Measurements from ENCODE around the gene PKD2. TPM values are rescaled to one million over a fixed set of nuclear protein-coding genes. Genes with fewer than 3 reads are reported as not detected.

PKD2 gene
- total and polyA plus RNA-seq, 2 of the 13 experiments (the other 11 are each of a cell fraction or from before 2014, with no cell fraction given), result 5.6 to 9.1 TPM

DNA sequence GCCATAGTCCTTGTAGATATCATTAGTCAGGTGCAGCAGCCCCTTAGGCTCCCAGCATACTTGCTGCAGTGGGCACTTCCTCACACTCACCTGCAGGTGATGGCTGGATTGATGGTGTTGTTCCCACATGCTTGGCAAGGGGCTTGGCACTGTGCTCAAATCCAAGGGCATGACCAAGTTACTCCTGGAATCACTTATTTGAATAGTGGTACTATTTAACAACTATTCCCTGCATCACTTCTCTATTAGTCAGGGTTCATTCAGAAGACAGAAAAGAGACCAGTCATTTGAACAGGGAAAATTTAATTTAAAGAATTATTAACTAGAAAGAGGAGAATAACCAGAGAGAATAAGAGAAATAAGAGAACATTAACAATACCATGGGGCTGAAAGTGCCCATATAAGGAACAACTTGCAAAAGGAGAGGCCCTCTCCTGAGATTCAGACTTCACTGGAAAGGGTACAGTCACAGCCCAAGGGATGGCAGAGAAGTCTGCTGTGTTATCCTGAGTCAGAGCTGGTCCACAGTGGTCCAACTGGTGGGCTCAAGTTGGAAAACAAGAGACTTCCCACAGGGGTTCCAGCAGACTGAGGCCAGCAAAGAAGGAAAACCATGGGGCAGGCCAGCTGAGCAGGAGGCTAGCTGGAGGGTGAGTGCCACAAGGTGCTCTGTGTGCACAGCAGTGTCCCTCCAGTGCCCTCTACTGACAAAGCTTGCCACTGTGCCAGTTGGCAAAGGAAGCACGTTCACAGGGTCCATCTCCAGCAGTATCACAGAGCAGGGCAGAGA, 22.1 kb upstream of the PKD2 start (continued):
- TF ChIP-seq, protein P1, sequence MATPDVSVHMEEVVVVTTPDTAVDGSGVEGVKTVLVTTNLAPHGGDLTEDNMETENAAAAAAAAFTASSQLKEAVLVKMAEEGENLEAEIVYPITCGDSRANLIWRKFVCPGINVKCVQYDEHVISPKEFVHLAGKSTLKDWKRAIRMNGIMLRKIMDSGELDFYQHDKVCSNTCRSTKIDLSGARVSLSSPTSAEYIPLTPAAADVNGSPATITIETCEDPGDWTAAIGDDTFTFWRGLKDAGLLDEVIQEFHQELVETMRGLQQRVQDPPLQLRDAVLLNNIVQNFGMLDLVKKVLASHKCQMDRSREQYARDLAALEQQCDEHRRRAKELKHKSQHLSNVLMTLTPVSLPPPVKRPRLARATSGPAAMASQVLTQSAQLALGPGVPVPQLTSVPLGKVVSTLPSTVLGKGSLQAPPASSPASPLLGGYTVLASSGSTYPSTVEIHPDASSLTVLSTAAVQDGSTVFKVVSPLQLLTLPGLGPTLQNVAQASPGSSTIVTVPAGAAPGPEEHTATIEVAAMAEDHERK (CRISPR knock-in tag; IDR thresholded peaks at IDR 0.05; ENCODE audit: low read depth), result no peak
- TF ChIP-seq MATR3 (CRISPR knock-in tag; IDR thresholded peaks at IDR 0.05) (no peak), NRL (CRISPR knock-in tag; IDR thresholded peaks at IDR 0.05; ENCODE audit: borderline replicate concordance) (peak; percentile 82; the same call in 1 of the 2 replicates), MEF2D (CRISPR knock-in tag; IDR thresholded peaks at IDR 0.05) (no peak), TOE1 (CRISPR knock-in tag; IDR thresholded peaks at IDR 0.05) (no peak), ARID2 (CRISPR knock-in tag; IDR thresholded peaks at IDR 0.05; ENCODE audit: borderline replicate concordance) (no peak), TBP (CRISPR knock-in tag; IDR thresholded peaks at IDR 0.05) (no peak), SUZ12 (IDR thresholded peaks at IDR 0.05; ENCODE audit: low read depth, low read length) (no peak), ZNF10 (CRISPR knock-in tag; IDR thresholded peaks at IDR 0.05; ENCODE audit: borderline replicate concordance, low read depth) (no peak), ZSCAN21 (CRISPR knock-in tag; IDR thresholded peaks at IDR 0.05; ENCODE audit: borderline replicate concordance) (no peak), TMF1 (CRISPR knock-in tag; IDR thresholded peaks at IDR 0.05; ENCODE audit: low read depth) (no peak), HDAC1 (CRISPR knock-in tag; IDR thresholded peaks at IDR 0.05) (no peak), SNAPC2 (CRISPR knock-in tag; IDR thresholded peaks at IDR 0.05) (no peak), ZFP62 (CRISPR knock-in tag; IDR thresholded peaks at IDR 0.05) (no peak), ERF (CRISPR knock-in tag; IDR thresholded peaks at IDR 0.05) (peak; percentile 55; the same call in 1 of the 2 replicates), AKAP8 (CRISPR knock-in tag; IDR thresholded peaks at IDR 0.05) (no peak), ZBTB7B (CRISPR knock-in tag; IDR thresholded peaks at IDR 0.05) (no peak), NFIC (IDR thresholded peaks at IDR 0.05; ENCODE audit: low read length) (no peak)
- TF ChIP-seq, protein P2, sequence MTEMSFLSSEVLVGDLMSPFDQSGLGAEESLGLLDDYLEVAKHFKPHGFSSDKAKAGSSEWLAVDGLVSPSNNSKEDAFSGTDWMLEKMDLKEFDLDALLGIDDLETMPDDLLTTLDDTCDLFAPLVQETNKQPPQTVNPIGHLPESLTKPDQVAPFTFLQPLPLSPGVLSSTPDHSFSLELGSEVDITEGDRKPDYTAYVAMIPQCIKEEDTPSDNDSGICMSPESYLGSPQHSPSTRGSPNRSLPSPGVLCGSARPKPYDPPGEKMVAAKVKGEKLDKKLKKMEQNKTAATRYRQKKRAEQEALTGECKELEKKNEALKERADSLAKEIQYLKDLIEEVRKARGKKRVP (CRISPR knock-in tag; IDR thresholded peaks at IDR 0.05), result no peak
- TF ChIP-seq, protein P3, sequence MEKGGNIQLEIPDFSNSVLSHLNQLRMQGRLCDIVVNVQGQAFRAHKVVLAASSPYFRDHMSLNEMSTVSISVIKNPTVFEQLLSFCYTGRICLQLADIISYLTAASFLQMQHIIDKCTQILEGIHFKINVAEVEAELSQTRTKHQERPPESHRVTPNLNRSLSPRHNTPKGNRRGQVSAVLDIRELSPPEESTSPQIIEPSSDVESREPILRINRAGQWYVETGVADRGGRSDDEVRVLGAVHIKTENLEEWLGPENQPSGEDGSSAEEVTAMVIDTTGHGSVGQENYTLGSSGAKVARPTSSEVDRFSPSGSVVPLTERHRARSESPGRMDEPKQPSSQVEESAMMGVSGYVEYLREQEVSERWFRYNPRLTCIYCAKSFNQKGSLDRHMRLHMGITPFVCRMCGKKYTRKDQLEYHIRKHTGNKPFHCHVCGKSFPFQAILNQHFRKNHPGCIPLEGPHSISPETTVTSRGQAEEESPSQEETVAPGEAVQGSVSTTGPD (CRISPR knock-in tag; IDR thresholded peaks at IDR 0.05), result no peak
- TF ChIP-seq, protein P4, sequence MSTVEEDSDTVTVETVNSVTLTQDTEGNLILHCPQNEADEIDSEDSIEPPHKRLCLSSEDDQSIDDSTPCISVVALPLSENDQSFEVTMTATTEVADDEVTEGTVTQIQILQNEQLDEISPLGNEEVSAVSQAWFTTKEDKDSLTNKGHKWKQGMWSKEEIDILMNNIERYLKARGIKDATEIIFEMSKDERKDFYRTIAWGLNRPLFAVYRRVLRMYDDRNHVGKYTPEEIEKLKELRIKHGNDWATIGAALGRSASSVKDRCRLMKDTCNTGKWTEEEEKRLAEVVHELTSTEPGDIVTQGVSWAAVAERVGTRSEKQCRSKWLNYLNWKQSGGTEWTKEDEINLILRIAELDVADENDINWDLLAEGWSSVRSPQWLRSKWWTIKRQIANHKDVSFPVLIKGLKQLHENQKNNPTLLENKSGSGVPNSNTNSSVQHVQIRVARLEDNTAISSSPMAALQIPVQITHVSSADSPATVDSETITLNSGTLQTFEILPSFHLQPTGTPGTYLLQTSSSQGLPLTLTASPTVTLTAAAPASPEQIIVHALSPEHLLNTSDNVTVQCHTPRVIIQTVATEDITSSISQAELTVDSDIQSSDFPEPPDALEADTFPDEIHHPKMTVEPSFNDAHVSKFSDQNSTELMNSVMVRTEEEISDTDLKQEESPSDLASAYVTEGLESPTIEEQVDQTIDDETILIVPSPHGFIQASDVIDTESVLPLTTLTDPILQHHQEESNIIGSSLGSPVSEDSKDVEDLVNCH (CRISPR knock-in tag; IDR thresholded peaks at IDR 0.05), result no peak

Data from HepG2 (cell line).